Endothelial cell of umbilical vein (primary cell): ENCODE results near the gene PPM1E. TPM values are rescaled to one million over a fixed set of nuclear protein-coding genes. Genes with fewer than 3 reads are reported as not detected.

Experiments used
- BruUV-seq: library from RNA; stranded (reverse); fragments of 400-500 nt; replicated peaks from 2 replicates; lab custom pipeline; 2021; lab: Mats Ljungman, UMichigan
- CTCF ChIA-PET: fragments of 300-600, 350-600 bp; sonication (Branson Sonifier 250); formaldehyde crosslinking; loops from one replicate; lab custom pipeline; 2021; ENCODE audit warnings: antibody characterized with exemption, inconsistent platforms; lab: Charles Lee
- POLR2A ChIA-PET: fragments of 300-600, 350-600 bp; sonication (Branson Sonifier 250); formaldehyde crosslinking; loops from one replicate; lab custom pipeline; 2021; ENCODE audit warnings: antibody characterized with exemption, inconsistent platforms; lab: Charles Lee
- DNase-seq: peaks from one replicate; pipeline ENCODE4 v3.0.0-alpha.2; 2011; ENCODE audit warnings: low read depth, low spot score
- FAIRE-seq: peaks from 2 replicates; lab custom pipeline; 2011; peaks lifted over from hg19 to GRCh38; lab: Jason Lieb, UNC
- H2AFZ ChIP-seq: 2 replicates; pipeline ENCODE4 v1.6.0; 2012; ENCODE audit warnings: low read depth, low read length, control low read depth, inconsistent platforms
- H3K27ac ChIP-seq: 2 replicates; pipeline ENCODE4 v1.5.1; 2011; ENCODE audit warnings: low read depth, mild to moderate bottlenecking, control low read depth, low read length, moderate library complexity; ENCODE audit not compliant: insufficient read depth
- H3K27me3 ChIP-seq, 2 experiments: 2 replicates each; pipeline versions ENCODE4 v1.6.0 to v1.6.1; 2011; ENCODE audit warnings: low read length in 2 of 2, mixed read lengths in 1 of 2; ENCODE audit not compliant: control insufficient read depth in 2 of 2, insufficient read depth in 2 of 2
- H3K36me3 ChIP-seq, 2 experiments: 2 replicates in 1 of 2; 3 replicates in 1 of 2; pipeline ENCODE4 v1.5.1; 2011; ENCODE audit warnings: low read length in 2 of 2, mild to moderate bottlenecking in 1 of 2, moderate library complexity in 1 of 2; ENCODE audit not compliant: control insufficient read depth in 2 of 2, insufficient read depth in 2 of 2; ENCODE audit errors: extremely low read depth in 1 of 2
- H3K4me1 ChIP-seq: 3 replicates; pipeline ENCODE4 v1.5.1; 2011; ENCODE audit warnings: mild to moderate bottlenecking, low read length; ENCODE audit not compliant: control insufficient read depth, insufficient read depth; ENCODE audit errors: extremely low read depth
- H3K4me2 ChIP-seq: 2 replicates; pipeline ENCODE4 v1.6.1; 2011; ENCODE audit warnings: low read length, control low read depth, mixed read lengths; ENCODE audit not compliant: insufficient read depth
- H3K4me3 ChIP-seq, 3 experiments: fragments of 200-600 bp in 1 of 3; sonication (generic), shearing (Covaris generic) in 1 of 3; replicated peaks in 1 of 3; 2 replicates each; pipeline ENCODE4 v1.5.1; 2011 to 2016; ENCODE audit warnings: control low read depth in 3 of 3, low read length in 3 of 3, mild to moderate bottlenecking in 2 of 3, inconsistent platforms in 1 of 3, low read depth in 1 of 3, moderate library complexity in 1 of 3; ENCODE audit not compliant: insufficient read depth in 1 of 3
- H3K79me2 ChIP-seq: 2 replicates; pipeline ENCODE4 v1.6.0; 2012; ENCODE audit warnings: low read length, inconsistent platforms; ENCODE audit not compliant: control insufficient read depth, insufficient read depth
- H3K9ac ChIP-seq: replicated peaks from 2 replicates; pipeline ENCODE3; 2011; ENCODE audit warnings: low read length, control low read depth; ENCODE audit not compliant: insufficient read depth; ENCODE audit errors: extremely low read depth
- H3K9me1 ChIP-seq: replicated peaks from 3 replicates; pipeline ENCODE4 v1.6.0; 2011; ENCODE audit warnings: mild to moderate bottlenecking, low read length; ENCODE audit not compliant: control insufficient read depth, insufficient read depth; ENCODE audit errors: extremely low read depth
- H3K9me3 ChIP-seq: replicated peaks from 2 replicates; pipeline ENCODE4 v1.5.1; 2012; ENCODE audit warnings: low read length, inconsistent platforms; ENCODE audit not compliant: control insufficient read depth, insufficient read depth
- H4K20me1 ChIP-seq: replicated peaks from 2 replicates; pipeline ENCODE3; 2011; ENCODE audit warnings: mild to moderate bottlenecking, low read length; ENCODE audit not compliant: control insufficient read depth, insufficient read depth; ENCODE audit errors: extremely low read depth
- EZH2 ChIP-seq: IDR thresholded peaks from 2 replicates; pipeline ENCODE4 v1.6.1; 2012; ENCODE audit warnings: borderline replicate concordance, low read depth, mild to moderate bottlenecking, moderate library complexity, low read length, inconsistent platforms; ENCODE audit not compliant: severe bottlenecking
- FOS ChIP-seq: IDR thresholded peaks from 2 replicates; pipeline ENCODE4 v1.6.1; 2011; ENCODE audit warnings: mild to moderate bottlenecking, low read length, moderate library complexity, borderline replicate concordance; ENCODE audit not compliant: insufficient read depth
- POLR2A ChIP-seq: IDR thresholded peaks from 2 replicates; pipeline ENCODE4 v1.6.1; 2012; ENCODE audit warnings: low read depth, mild to moderate bottlenecking, control low read depth, low read length
- POLR2AphosphoS5 ChIP-seq: IDR thresholded peaks from 2 replicates; pipeline ENCODE4 v1.6.1; 2012; ENCODE audit warnings: low read depth, mild to moderate bottlenecking, control low read depth, low read length, moderate library complexity; ENCODE audit not compliant: insufficient read depth
- dilution Hi-C: fragments of 300-500 bp; cut with MboI; formaldehyde crosslinking; loops from one replicate; pipeline ENCODE4 v1.15.0; 2019; ENCODE audit warnings: low sequenced_read_pairs; ENCODE audit not compliant: extremely low pct_ligation_motif_present
- intact Hi-C: fragments of 100-400 bp; cut with micrococcal nuclease; formaldehyde crosslinking; loops from one replicate; pipeline ENCODE4 v1.10.0; 2022
- polyA plus RNA-seq, 4 experiments: library from polyadenylated mRNA; depleted of rRNA in 3 of 4; stranded (reverse) in 3 of 4; unstranded in 1 of 4; fragments of >200 nt; gene quantifications; 2 replicates each; pipeline versions ENCODE4 v1.2.1 to v1.2.3, GENCODE V29; 2011 to 2012; ENCODE audit warnings: missing spikeins in 1 of 4
- total RNA-seq: library from RNA; stranded (reverse); gene quantifications from 2 replicates; pipeline ENCODE4 v1.2.3, GENCODE V29; 2021

PPM1E gene
- total and polyA plus RNA-seq, 2 donors (not counting 3 experiments of a cell fraction or from before 2014, with no cell fraction given): 0.01 TPM; not detected in 1

- intact Hi-C loops (loop anchor here (5.0 kb wide), 1 partner anchor 240 kb away; no protein-coding TSS in a partner anchor), dilution Hi-C loops (no loop called here)
- Histone ChIP-seq H3K9ac (no peak overlapping the region), H3K4me2 (no peak overlapping the region), H3K4me3 (no peak overlapping the region), H3K4me1 (peaks cover 13% of the 10 kb centered on the region), H3K27ac (no peak overlapping the region), H2AFZ (no peak overlapping the region), H3K27me3 (peaks cover 26 to 55% of the 10 kb centered on the region in 2 experiments), H3K9me3 (no peaks in the 10 kb centered on the region), H3K79me2 (no peaks in the 10 kb centered on the region), H3K9me1 (no peaks in the 10 kb centered on the region), H4K20me1 (no peaks in the 10 kb centered on the region), H3K36me3 (no peaks in the 10 kb centered on the region)
- peak; percentile 3 for TF ChIP-seq EZH2
- TF ChIP-seq FOS: no peak
- FAIRE-seq: no peak
- CTCF ChIA-PET: interaction anchor here (0.6 to 1.7 kb wide), 4 partner anchors 10 to 238 kb away, joined by 3 to 6 read pairs (median 4); no protein-coding TSS in a partner anchor
- POLR2A ChIA-PET: no interaction called here
- no TSS peak for BruUV-seq
- no peak for DNase-seq
Measured at GRCh38 chr17:58757162-58757613, 1.5 kb downstream of the PPM1E start.

- TF ChIP-seq POLR2A: no peak
- no peak for TF ChIP-seq POLR2AphosphoS5
- Histone ChIP-seq H3K4me2 (no peak overlapping the region), H3K27ac (no peak overlapping the region), H3K4me1 (peaks cover 13% of the 10 kb centered on the region), H3K9me3 (no peaks in the 10 kb centered on the region), H2AFZ (no peak overlapping the region), H3K4me3 (no peak overlapping the region), H3K27me3 (peaks cover 24 to 52% of the 10 kb centered on the region in 2 experiments), H3K9ac (no peak overlapping the region), H3K79me2 (no peaks in the 10 kb centered on the region), H3K36me3 (no peaks in the 10 kb centered on the region), H3K9me1 (no peaks in the 10 kb centered on the region), H4K20me1 (no peaks in the 10 kb centered on the region)
- ChIA-PET CTCF (no interaction called here), POLR2A (no interaction called here)
- no TSS peak for BruUV-seq
- FAIRE-seq (no peak), DNase-seq (no peak)
- intact Hi-C loops (loop anchor here (5.0 kb wide), 1 partner anchor 242 kb away; no protein-coding TSS in a partner anchor), dilution Hi-C loops (no loop called here)
Measured at GRCh38 chr17:58758890-58759289, 3.2 kb downstream of the PPM1E start.
